HepG2 (cell line): ENCODE data around the gene PTK7. TPM values are rescaled to one million over a fixed set of nuclear protein-coding genes. Genes with fewer than 3 reads are reported as not detected.

Experiments used
- ARID4A ChIP-seq: sonication (generic); formaldehyde crosslinking; IDR thresholded peaks from 2 replicates; pipeline ENCODE4 v1.5.0; 2020; ENCODE audit warnings: mild to moderate bottlenecking, missing genetic modification reagents, borderline replicate concordance
- DDIT3 ChIP-seq: sonication (generic); formaldehyde crosslinking; IDR thresholded peaks from 2 replicates; pipeline ENCODE4 v1.4.0; 2020; ENCODE audit warnings: mild to moderate bottlenecking, missing genetic modification reagents
- EP300 ChIP-seq, 3 experiments: sonication (generic) in 1 of 3; formaldehyde crosslinking in 1 of 3; IDR thresholded peaks; 2 replicates each; pipeline versions ENCODE4 v1.5.1 to v1.6.1; 2011 to 2020; ENCODE audit warnings: low read depth in 2 of 3, low read length in 2 of 3, borderline replicate concordance in 1 of 3, improper control_type of control experiment in 1 of 3, mild to moderate bottlenecking in 1 of 3, missing genetic modification reagents in 1 of 3, moderate library complexity in 1 of 3
- FOXP1 ChIP-seq, 2 experiments: fragments of 450-650 bp in 1 of 2; IDR thresholded peaks; 2 replicates each; pipeline ENCODE4 v1.6.1; 2017 to 2018; ENCODE audit warnings: antibody characterized with exemption in 1 of 2
- LCORL ChIP-seq, 2 experiments: fragments of 450-650 bp in 1 of 2; sonication (generic) in 1 of 2; formaldehyde crosslinking in 1 of 2; IDR thresholded peaks; 2 replicates each; pipeline versions ENCODE4 v1.5.0 to v1.6.1; 2017 to 2020; ENCODE audit warnings: antibody characterized with exemption in 1 of 2, missing genetic modification reagents in 1 of 2
- POLR2G ChIP-seq: fragments of 200-400 bp; formaldehyde crosslinking; IDR thresholded peaks from 2 replicates; pipeline ENCODE4 v1.6.1; 2018; ENCODE audit warnings: mild to moderate bottlenecking, low read depth, low read length, moderate library complexity
- REL ChIP-seq: sonication (generic); formaldehyde crosslinking; conservative IDR thresholded peaks from 2 replicates; pipeline ENCODE4 v1.8.0; 2022; ENCODE audit warnings: mild to moderate bottlenecking, missing genetic modification reagents, moderate library complexity
- ZBTB7B ChIP-seq: sonication (generic); formaldehyde crosslinking; IDR thresholded peaks from 2 replicates; pipeline ENCODE4 v1.4.0; 2020; ENCODE audit warnings: missing genetic modification reagents
- ZNF121 ChIP-seq: sonication (generic); formaldehyde crosslinking; IDR thresholded peaks from 2 replicates; pipeline ENCODE4 v1.5.0; 2020; ENCODE audit warnings: mild to moderate bottlenecking, missing genetic modification reagents
- ZNF232 ChIP-seq: sonication (generic); formaldehyde crosslinking; IDR thresholded peaks from 2 replicates; pipeline ENCODE4 v1.4.0; 2020; ENCODE audit warnings: missing genetic modification reagents, borderline replicate concordance
- ZNF263 ChIP-seq: sonication (generic); formaldehyde crosslinking; IDR thresholded peaks from 2 replicates; pipeline ENCODE4 v1.4.0; 2020; ENCODE audit warnings: missing genetic modification reagents
- ZNF580 ChIP-seq: IDR thresholded peaks from 2 replicates; pipeline ENCODE4 v1.6.1; 2016; ENCODE audit warnings: low read depth, borderline replicate concordance
- ZNF768 ChIP-seq: sonication (generic); formaldehyde crosslinking; IDR thresholded peaks from 2 replicates; pipeline ENCODE4 v1.4.0; 2020; ENCODE audit warnings: missing genetic modification reagents
- ZXDC ChIP-seq: sonication (generic); formaldehyde crosslinking; IDR thresholded peaks from 2 replicates; pipeline ENCODE4 v1.5.0; 2020; ENCODE audit warnings: mild to moderate bottlenecking, missing genetic modification reagents
- polyA plus RNA-seq, 8 experiments: library from polyadenylated mRNA; depleted of rRNA in 3 of 8; stranded (reverse) in 7 of 8; unstranded in 1 of 8; fragments of >200 nt; fragmentation: Illumina TruSeq in 4 of 8; extraction: Trizol in 4 of 8; gene quantifications; 2 replicates each; pipeline versions ENCODE4 v1.2.1 to v1.2.3, GENCODE V29; 2011 to 2016; ENCODE audit warnings: low read depth in 4 of 8, missing spikeins in 1 of 8, mixed read lengths in 1 of 8; ENCODE audit not compliant: insufficient read depth in 1 of 8
- total RNA-seq, 5 experiments: library from RNA; depleted of rRNA; stranded (reverse); fragments of >200 nt; fragmentation: Illumina TruSeq; extraction: Trizol; gene quantifications; 2 replicates each; pipeline ENCODE4 v1.2.3, GENCODE V29; 2016; ENCODE audit warnings: low read depth in 1 of 5

Gene PTK7
- total and polyA plus RNA-seq, 2 of the 13 experiments (the other 11 are each of a cell fraction or from before 2014, with no cell fraction given): 98.5 to 99.8 TPM

GRCh38 chr6:43119482-43119881 is 43.4 kb downstream of the PTK7 start (continued):
- TF ChIP-seq ZXDC (CRISPR knock-in tag) (no peak), POLR2G (no peak), ZBTB7B (CRISPR knock-in tag) (no peak), EP300 (IDR thresholded peaks at IDR 0.05; ENCODE audit: low read depth in 2 of 2, low read length in 2 of 2) (no peak), EP300 (CRISPR knock-in tag; IDR thresholded peaks at IDR 0.05; ENCODE audit: borderline replicate concordance) (no peak), ZNF263 (CRISPR knock-in tag) (peak; percentile 87), FOXP1 (IDR thresholded peaks at IDR 0.05) (no peak), FOXP1 (CRISPR knock-in tag; IDR thresholded peaks at IDR 0.05) (no peak), DDIT3 (no peak), ZNF121 (no peak), ZNF768 (CRISPR knock-in tag) (no peak), REL (CRISPR knock-in tag) (no peak), LCORL (IDR thresholded peaks at IDR 0.05) (no peak), LCORL (CRISPR knock-in tag; IDR thresholded peaks at IDR 0.05) (no peak), ZNF580 (no peak), ZNF232 (CRISPR knock-in tag) (no peak), ARID4A (CRISPR knock-in tag) (0 out of 2 replicates have a peak, but pooled peaks have one; percentile 17)
